NCI-H446 (cell line): ENCODE data around the gene MPL.

Experiments
- DNase-seq, 2 experiments: peaks; one replicate each; lab custom pipeline; 2025; lab: John Stamatoyannopoulos, UW

MPL gene

GRCh38 chr1:43325381-43325780 lies 12.2 kb upstream of the MPL start:
- no peak for DNase-seq

GRCh38 chr1:43327549-43328292 lies 9.9 kb upstream of the MPL start:
- DNase-seq = no peak

- DNase-seq = no peak
Observed at GRCh38 chr1:43329995-43330751, 7.4 kb upstream of the MPL start.

DNA sequence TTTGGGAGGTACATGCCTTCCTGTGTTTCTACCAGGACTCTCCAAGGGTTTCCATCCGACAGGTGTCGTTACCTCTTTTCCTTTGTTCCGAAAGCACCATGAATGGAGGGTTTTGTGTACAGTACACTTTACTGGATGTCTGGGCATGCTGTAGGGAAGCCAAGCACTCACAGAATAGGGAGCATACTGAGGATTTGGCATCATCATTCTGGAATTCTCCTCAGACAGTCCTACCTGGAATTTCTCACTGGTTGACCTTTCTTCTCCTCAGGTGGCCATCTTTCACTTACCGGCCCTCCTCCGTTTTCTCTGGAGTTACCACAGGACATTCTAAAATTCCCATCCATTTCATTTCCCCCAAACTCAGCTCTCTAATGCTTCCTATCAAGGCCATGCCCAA lies 5.9 kb upstream of the MPL start:
- DNase-seq = no peak

DNA sequence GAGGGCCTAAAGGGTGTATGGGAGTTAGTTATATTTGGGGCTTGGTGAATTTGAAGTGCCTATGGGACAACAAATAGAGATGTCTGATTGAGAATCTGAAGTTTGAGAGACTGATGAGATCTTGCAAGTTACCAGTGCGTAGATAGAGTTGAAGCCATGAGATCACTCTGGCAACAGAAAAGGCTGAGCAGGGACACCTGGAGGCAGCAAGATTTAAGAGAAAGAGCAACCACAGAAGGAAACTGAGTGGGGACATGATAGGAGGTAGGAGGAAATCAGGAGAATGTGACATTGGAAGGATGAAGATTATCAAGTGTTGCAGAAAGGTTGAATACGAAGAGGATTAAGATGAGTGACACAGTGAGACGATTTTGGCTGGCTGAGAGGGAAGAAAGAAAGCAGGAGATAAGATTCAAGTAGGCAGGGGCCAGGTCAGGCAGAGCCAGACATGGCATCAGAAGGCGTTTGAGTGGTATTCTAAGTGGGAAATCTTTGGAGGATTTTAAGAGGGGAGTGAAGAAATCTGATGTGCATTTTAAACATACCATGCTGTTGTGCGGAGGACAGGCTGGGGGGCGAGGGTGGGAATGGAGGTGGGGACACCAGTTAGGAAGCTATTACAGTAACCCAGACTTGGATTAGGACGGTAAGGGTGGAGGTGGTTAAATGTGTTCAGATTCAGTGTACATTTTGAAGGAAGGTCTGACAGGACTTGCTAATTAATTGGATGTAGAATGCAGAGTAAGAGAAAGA lies 3.0 kb upstream of the MPL start:
- no peak for DNase-seq

GRCh38 chr1:43338001-43338400 lies 383 bp downstream of the MPL start:
- no peak for DNase-seq

DNA sequence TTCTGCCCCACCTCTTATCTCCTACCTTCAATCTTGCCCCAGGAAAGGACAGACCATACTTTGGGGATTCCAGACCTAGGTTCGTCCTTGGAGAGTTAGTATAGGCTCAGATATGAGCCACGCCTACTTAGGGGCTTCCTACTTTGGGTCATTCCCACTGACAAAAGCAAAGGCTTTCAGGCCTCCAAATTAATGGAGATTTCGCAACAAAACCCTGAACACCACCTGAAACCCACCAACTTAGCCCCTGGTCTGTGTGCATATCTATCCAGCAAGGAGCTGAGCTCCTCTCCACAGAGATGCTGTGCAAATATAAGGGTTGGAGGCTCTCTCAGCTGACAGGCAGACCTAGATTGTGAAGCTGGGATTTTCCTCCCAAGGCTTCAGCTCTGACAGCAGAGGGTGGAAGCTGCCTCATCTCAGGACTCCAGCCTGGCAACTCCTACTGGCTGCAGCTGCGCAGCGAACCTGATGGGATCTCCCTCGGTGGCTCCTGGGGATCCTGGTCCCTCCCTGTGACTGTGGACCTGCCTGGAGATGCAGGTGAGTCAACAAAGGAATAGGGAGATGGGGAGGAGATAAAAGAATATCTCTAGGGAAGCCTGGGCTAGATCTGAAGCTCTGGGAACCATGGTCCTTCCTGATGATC lies 2.1 kb downstream of the MPL start:
- DNase-seq = no peak

- no peak for DNase-seq
Observed at GRCh38 chr1:43340559-43340958, 2.9 kb downstream of the MPL start.

DNA sequence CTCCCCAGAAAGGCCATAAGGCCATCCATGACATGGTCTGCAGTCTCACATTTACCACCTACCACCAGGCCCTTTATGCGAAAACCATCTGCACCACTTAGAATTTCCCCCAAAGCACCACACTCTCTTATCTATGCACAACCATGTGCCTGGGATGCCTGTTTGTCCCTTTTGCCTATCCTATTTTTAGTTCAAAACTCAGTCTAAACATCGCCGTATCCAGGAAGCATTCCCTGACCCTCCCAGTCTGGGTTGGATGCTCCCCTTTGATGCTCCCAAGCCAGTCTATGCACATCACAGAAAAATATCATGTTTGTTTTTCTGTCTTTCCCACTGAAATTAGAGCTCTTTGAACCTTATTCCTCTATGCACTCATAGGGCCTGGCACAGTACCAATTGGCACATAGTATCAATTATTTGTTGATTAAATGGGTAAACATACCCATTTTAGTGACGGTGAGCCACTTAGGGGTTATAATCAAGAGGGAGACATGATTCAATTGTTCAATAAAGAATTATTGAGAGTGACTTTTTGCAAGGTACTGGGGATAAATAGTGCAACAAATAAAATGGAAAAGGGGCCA lies 6.7 kb downstream of the MPL start:
- DNase-seq = no peak

GRCh38 chr1:43345120-43345519 lies 7.5 kb downstream of the MPL start:
- no peak for DNase-seq

DNA sequence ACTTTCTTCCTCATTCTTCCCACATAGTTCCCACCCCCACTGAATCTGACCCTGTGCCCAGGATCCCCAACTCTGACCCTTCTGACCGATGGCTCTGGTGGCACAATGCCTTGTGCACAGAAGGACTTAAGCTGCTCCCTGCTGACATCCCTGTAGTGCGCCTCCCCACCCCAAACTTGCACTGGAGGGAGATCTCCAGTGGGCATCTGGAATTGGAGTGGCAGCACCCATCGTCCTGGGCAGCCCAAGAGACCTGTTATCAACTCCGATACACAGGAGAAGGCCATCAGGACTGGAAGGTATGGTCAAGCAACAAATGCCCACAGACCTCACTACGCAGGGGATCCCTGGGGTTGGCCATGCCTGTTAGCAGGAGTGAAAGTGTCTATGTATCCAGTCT lies 9.0 kb downstream of the MPL start:
- DNase-seq = no peak

- DNase-seq = no peak
Observed at GRCh38 chr1:43348343-43348808, 10.8 kb downstream of the MPL start.

- peak in 1 of 2 experiments; percentile 58 for DNase-seq
Observed at GRCh38 chr1:43348809-43349593, 11.4 kb downstream of the MPL start.

DNA sequence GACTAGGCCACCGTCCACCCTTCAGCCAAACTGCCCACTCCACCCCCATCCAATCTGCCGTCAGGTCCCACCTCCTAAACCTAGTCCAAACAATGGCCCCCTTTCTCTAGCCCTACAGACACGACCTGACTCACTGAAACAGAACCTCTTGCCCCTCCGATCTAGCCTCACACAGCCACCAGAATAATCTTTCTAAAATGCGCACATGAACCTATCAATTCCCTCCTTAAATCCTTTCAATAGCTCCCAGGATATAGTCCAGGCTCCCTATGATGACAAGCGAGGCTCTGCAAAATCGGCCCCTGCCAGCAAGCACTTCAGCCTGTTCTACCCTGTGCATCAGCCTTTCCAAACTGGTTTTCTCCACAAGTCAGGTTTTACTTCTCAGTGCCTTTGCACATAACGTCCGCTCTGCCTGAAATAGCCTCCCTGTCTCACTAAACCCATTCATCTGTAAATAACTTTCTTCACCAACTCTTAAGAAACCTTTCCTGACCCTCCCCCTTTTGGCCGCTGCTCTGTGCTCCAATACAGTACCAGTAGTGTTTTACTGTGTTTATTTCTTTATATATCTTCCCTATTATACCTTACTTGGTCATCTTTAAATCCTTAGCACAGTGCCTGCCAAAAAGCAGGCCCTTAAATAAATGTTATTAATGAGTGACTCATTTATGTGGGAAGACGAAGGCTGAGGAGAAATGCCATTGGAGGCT lies 12.1 kb downstream of the MPL start:
- no peak for DNase-seq

DNA sequence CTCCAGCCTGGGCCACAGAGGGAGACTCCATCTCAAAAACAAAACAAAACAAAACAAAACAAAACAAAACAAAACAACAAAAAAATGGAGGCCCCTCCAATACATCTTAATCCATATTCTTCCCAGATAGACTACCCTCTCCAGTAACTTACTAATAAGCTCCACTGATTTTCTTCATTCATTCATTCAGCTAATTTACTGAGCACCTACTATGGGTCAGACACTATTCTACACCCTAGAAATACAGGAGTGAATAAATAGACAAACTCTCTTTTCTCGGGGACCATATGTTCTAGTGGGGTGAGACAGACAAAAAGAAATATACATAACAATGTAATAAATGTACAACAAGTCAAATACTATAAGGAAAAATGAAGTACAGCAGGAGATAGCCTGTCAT lies 13.4 kb downstream of the MPL start:
- DNase-seq = no peak

GRCh38 chr1:43351421-43352350 lies 14.1 kb downstream of the MPL start:
- no peak for DNase-seq

GRCh38 chr1:43352351-43352705 lies 14.7 kb downstream of the MPL start:
- no peak for DNase-seq

DNA sequence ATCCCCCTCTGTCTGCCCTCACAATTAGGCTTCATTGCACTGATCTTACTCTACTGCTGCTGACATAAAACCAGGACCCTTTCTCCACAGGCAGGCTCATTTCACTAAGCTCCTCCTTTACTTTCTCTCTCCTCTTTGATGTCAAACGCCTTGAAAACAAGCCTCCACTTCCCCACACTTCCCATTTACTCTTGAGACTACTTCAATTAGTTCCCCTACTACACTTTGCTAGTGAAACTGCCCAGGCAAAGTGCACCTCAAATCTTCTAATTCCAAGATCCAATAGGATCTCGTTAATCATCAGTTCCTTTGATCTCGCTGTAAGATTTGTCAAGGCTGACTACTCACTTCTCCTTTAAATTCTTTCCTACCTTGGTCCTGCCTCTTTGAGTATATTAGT lies 15.3 kb downstream of the MPL start:
- DNase-seq = no peak

DNA sequence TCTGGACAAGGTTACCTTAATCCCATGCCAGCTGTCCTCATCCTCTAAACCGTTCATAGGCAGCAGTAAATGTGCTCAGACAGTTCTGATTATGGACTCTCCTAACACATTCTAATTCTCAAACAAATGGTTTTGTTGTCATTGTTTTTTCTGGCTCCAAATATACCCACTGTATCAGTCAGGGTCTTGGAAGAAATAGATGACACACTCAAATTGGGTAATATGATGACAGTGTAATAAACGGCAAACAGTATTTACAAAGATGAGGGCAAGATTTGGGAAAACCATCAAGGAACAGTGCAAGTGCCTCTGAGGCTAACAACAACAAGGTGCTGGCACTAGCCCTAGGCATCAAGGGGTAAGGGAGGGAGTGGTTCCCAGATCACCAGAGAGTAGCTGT lies 16.9 kb downstream of the MPL start:
- no peak for DNase-seq
